ENCODE results near the gene ZNF692.

The ZNF692 gene

DNA sequence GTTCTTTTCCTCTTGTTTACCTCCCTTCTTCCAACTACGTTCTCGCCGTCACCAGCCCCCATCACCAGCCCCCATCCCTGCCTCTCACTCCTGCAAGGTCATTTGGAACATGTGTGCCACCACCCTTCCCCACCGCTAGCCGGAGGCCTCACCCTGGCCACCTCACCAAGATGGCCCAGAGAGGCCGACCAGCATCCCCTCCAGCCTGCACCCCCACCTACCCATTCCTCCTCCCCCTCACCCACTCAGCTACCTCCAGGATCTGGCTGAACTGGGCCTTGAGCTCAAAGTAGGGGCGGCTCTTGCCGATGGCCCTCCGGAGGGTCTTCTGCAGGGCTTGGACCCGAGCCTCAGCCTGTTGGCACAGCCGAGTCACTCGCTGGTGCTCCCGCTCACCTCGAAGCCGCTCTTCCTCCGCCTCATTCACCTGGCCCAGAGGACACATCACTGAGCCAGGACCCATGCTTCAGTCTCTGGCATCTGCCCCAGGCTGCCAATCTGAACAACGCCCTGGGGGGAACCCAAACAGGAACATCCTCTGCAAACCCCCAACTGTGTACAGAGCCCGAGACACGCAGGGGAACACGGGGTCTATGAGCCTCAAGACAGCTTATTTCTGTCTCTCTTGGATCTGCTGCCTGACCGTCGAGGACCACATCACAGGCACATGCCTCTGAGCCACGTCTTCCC lies 46.0 kb downstream of the ZNF692 start:
- no peaks in the 10 kb centered on the region for H3K79me1 ChIP-seq (ENCODE audit: low read length)
- H3K4ac ChIP-seq (ENCODE audit: low read depth, low read length): no peak overlapping the region
- no peak overlapping the region for H2BK15ac ChIP-seq (replicated peaks; ENCODE audit: low read depth)
- H4K5ac ChIP-seq (ENCODE audit: low read length): no peak overlapping the region
- no peak overlapping the region for H4K8ac ChIP-seq (ENCODE audit: low read depth, low read length)
- no peak overlapping the region for H3K18ac ChIP-seq (ENCODE audit: low read length)
- no peak overlapping the region for H3K4me2 ChIP-seq (ENCODE audit: low read length)
- no peak overlapping the region for H3K9ac ChIP-seq (ENCODE audit: low read length)
- H2BK120ac ChIP-seq (ENCODE audit: low read depth, low read length): no peak overlapping the region
- H2BK5ac ChIP-seq (ENCODE audit: low read length): no peak overlapping the region
- no peak overlapping the region for H3K56ac ChIP-seq (ENCODE audit: low read length)
- no peak overlapping the region for H3K23ac ChIP-seq (ENCODE audit: low read length)
- no peaks in the 10 kb centered on the region for H3K4me1 ChIP-seq (ENCODE audit: control insufficient read depth, low read depth, low read length)
- no peaks in the 10 kb centered on the region for H3K79me2 ChIP-seq (ENCODE audit: control insufficient read depth, insufficient read depth, low read length)
- H3K4me3 ChIP-seq (ENCODE audit: low read length): no peak overlapping the region
- no peak overlapping the region for H3K27ac ChIP-seq (ENCODE audit: low read depth, low read length)
- H2AK5ac ChIP-seq (ENCODE audit: low read length): no peak overlapping the region
- no peak for DNase-seq
- no peaks in the 10 kb centered on the region for H3K27me3 ChIP-seq (ENCODE audit: insufficient read depth, low read length, poor library complexity)
- H3K36me3 ChIP-seq (ENCODE audit: control insufficient read depth, insufficient read depth, low read length): peaks cover 11% of the 10 kb centered on the region
- WGBS (ENCODE audit: extremely low coverage, insufficient coverage, low lambda C conversion rate): no CpG with 5 or more reads among the region's 23 CpGs

DNA sequence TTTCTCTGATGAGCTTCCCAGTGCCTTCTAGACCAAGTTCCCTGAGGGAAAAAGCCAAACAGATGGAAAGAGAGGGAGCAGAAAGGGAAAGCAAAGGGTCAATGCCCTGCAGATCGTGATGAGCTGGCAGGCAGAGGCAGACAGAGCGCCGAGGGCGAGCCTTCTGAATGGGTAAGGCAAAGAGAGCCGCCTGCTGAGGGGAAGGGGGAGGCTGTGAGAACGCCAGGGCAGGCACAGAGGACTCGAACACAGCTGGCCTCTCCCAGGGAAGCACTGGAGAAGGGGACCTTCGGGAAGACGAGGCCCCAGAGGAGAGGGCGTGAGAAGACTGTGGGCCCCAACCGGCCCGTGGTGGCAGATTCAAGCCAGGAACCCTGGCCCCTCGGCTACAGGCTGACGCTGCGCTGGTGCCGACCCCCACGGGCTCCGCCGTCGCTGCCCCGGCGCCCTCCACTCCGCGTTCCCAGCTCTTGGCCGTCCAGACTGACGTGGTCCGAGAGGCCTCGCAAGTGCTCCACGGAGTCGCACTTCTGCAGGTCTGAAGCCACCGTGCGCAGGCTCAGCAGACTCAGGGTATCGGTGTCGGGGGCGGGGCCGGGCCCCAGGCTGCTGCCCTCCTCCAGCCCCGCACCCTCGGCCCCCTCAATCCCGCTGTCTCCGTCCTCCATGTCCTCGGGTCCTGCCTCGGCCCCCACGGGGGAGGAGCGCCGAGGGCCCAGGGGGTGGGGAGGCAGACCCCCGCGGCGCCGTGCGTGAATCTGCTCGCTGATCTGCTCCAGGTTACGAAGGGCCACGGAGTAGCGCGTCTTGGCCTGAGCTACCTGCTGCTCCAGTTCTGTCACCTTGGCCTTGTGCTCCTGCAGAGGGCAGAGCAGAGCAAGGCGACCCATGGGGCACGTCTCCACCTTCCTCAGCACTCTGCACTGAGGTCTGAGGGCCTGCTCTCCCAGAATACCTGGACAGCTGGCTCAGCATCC lies 47.1 kb downstream of the ZNF692 start:
- H3K4ac ChIP-seq (ENCODE audit: low read depth, low read length): no peak overlapping the region
- no peak overlapping the region for H3K4me3 ChIP-seq (ENCODE audit: low read length)
- no peak overlapping the region for H3K18ac ChIP-seq (ENCODE audit: low read length)
- WGBS (ENCODE audit: extremely low coverage, insufficient coverage, low lambda C conversion rate): no CpG with 5 or more reads among the region's 57 CpGs
- no peak overlapping the region for H2BK5ac ChIP-seq (ENCODE audit: low read length)
- H3K4me1 ChIP-seq (ENCODE audit: control insufficient read depth, low read depth, low read length): no peaks in the 10 kb centered on the region
- H3K79me2 ChIP-seq (ENCODE audit: control insufficient read depth, insufficient read depth, low read length): no peaks in the 10 kb centered on the region
- H3K4me2 ChIP-seq (ENCODE audit: low read length): no peak overlapping the region
- DNase-seq: peak; percentile 50
- no peak overlapping the region for H3K56ac ChIP-seq (ENCODE audit: low read length)
- H3K36me3 ChIP-seq (ENCODE audit: control insufficient read depth, insufficient read depth, low read length): peaks cover 11% of the 10 kb centered on the region
- H2BK120ac ChIP-seq (ENCODE audit: low read depth, low read length): no peak overlapping the region
- no peak overlapping the region for H2AK5ac ChIP-seq (ENCODE audit: low read length)
- H3K23ac ChIP-seq (ENCODE audit: low read length): no peak overlapping the region
- H3K27ac ChIP-seq (ENCODE audit: low read depth, low read length): no peak overlapping the region
- H3K9ac ChIP-seq (ENCODE audit: low read length): no peak overlapping the region
- no peak overlapping the region for H2BK15ac ChIP-seq (replicated peaks; ENCODE audit: low read depth)
- no peak overlapping the region for H4K8ac ChIP-seq (ENCODE audit: low read depth, low read length)
- no peaks in the 10 kb centered on the region for H3K79me1 ChIP-seq (ENCODE audit: low read length)
- no peak overlapping the region for H4K5ac ChIP-seq (ENCODE audit: low read length)
- H3K27me3 ChIP-seq (ENCODE audit: insufficient read depth, low read length, poor library complexity): no peaks in the 10 kb centered on the region

GRCh38 chr1:248810727-248811513 lies 48.0 kb downstream of the ZNF692 start:
- Histone ChIP-seq H3K4ac (ENCODE audit: low read depth, low read length) (no peak overlapping the region), H3K27me3 (ENCODE audit: insufficient read depth, low read length, poor library complexity) (no peaks in the 10 kb centered on the region), H3K18ac (ENCODE audit: low read length) (no peak overlapping the region), H3K4me1 (ENCODE audit: control insufficient read depth, low read depth, low read length) (no peaks in the 10 kb centered on the region), H3K27ac (ENCODE audit: low read depth, low read length) (no peak overlapping the region), H3K36me3 (ENCODE audit: control insufficient read depth, insufficient read depth, low read length) (peaks cover 11% of the 10 kb centered on the region), H3K4me2 (ENCODE audit: low read length) (no peak overlapping the region), H3K56ac (ENCODE audit: low read length) (no peak overlapping the region), H3K79me2 (ENCODE audit: control insufficient read depth, insufficient read depth, low read length) (no peaks in the 10 kb centered on the region), H3K4me3 (ENCODE audit: low read length) (no peak overlapping the region), H2BK5ac (ENCODE audit: low read length) (no peak overlapping the region), H2BK15ac (replicated peaks; ENCODE audit: low read depth) (no peak overlapping the region), H2BK120ac (ENCODE audit: low read depth, low read length) (no peak overlapping the region), H3K9ac (ENCODE audit: low read length) (no peak overlapping the region), H2AK5ac (ENCODE audit: low read length) (no peak overlapping the region), H3K23ac (ENCODE audit: low read length) (no peak overlapping the region), H3K79me1 (ENCODE audit: low read length) (no peaks in the 10 kb centered on the region), H4K8ac (ENCODE audit: low read depth, low read length) (no peak overlapping the region), H4K5ac (ENCODE audit: low read length) (no peak overlapping the region)
- no CpG with 5 or more reads among the region's 12 CpGs for WGBS (ENCODE audit: extremely low coverage, insufficient coverage, low lambda C conversion rate)
- DNase-seq: no peak

GRCh38 chr1:248810000-248810726 lies 48.7 kb downstream of the ZNF692 start:
- Histone ChIP-seq H3K56ac (ENCODE audit: low read length) (no peak overlapping the region), H2BK5ac (ENCODE audit: low read length) (no peak overlapping the region), H3K23ac (ENCODE audit: low read length) (no peak overlapping the region), H3K4ac (ENCODE audit: low read depth, low read length) (no peak overlapping the region), H2BK120ac (ENCODE audit: low read depth, low read length) (no peak overlapping the region), H3K4me1 (ENCODE audit: control insufficient read depth, low read depth, low read length) (no peaks in the 10 kb centered on the region), H4K8ac (ENCODE audit: low read depth, low read length) (no peak overlapping the region), H3K79me2 (ENCODE audit: control insufficient read depth, insufficient read depth, low read length) (no peaks in the 10 kb centered on the region), H3K4me2 (ENCODE audit: low read length) (no peak overlapping the region), H2BK15ac (replicated peaks; ENCODE audit: low read depth) (no peak overlapping the region), H3K79me1 (ENCODE audit: low read length) (no peaks in the 10 kb centered on the region), H3K9ac (ENCODE audit: low read length) (no peak overlapping the region), H3K27ac (ENCODE audit: low read depth, low read length) (no peak overlapping the region), H3K18ac (ENCODE audit: low read length) (no peak overlapping the region), H4K5ac (ENCODE audit: low read length) (no peak overlapping the region), H3K27me3 (ENCODE audit: insufficient read depth, low read length, poor library complexity) (no peaks in the 10 kb centered on the region), H3K36me3 (ENCODE audit: control insufficient read depth, insufficient read depth, low read length) (peaks cover 9% of the 10 kb centered on the region), H2AK5ac (ENCODE audit: low read length) (no peak overlapping the region), H3K4me3 (ENCODE audit: low read length) (no peak overlapping the region)
- no CpG with 5 or more reads among the region's 10 CpGs for WGBS (ENCODE audit: extremely low coverage, insufficient coverage, low lambda C conversion rate)
- DNase-seq: no peak

GRCh38 chr1:248808876-248809275 lies 50.0 kb downstream of the ZNF692 start:
- no peak overlapping the region for H2BK120ac ChIP-seq (ENCODE audit: low read depth, low read length)
- no peaks in the 10 kb centered on the region for H3K27me3 ChIP-seq (ENCODE audit: insufficient read depth, low read length, poor library complexity)
- no peak overlapping the region for H3K9ac ChIP-seq (ENCODE audit: low read length)
- H2BK15ac ChIP-seq (replicated peaks; ENCODE audit: low read depth): no peak overlapping the region
- no peak overlapping the region for H2BK5ac ChIP-seq (ENCODE audit: low read length)
- DNase-seq: no peak
- H3K4ac ChIP-seq (ENCODE audit: low read depth, low read length): no peak overlapping the region
- no peak overlapping the region for H3K4me2 ChIP-seq (ENCODE audit: low read length)
- no peak overlapping the region for H3K23ac ChIP-seq (ENCODE audit: low read length)
- WGBS (ENCODE audit: extremely low coverage, insufficient coverage, low lambda C conversion rate): no CpG with 5 or more reads among the region's 9 CpGs
- no peak overlapping the region for H3K56ac ChIP-seq (ENCODE audit: low read length)
- no peak overlapping the region for H2AK5ac ChIP-seq (ENCODE audit: low read length)
- H3K4me1 ChIP-seq (ENCODE audit: control insufficient read depth, low read depth, low read length): no peaks in the 10 kb centered on the region
- H3K27ac ChIP-seq (ENCODE audit: low read depth, low read length): no peak overlapping the region
- no peak overlapping the region for H4K8ac ChIP-seq (ENCODE audit: low read depth, low read length)
- H3K79me1 ChIP-seq (ENCODE audit: low read length): no peaks in the 10 kb centered on the region
- H3K4me3 ChIP-seq (ENCODE audit: low read length): no peak overlapping the region
- no peak overlapping the region for H3K18ac ChIP-seq (ENCODE audit: low read length)
- H3K79me2 ChIP-seq (ENCODE audit: control insufficient read depth, insufficient read depth, low read length): no peaks in the 10 kb centered on the region
- no peak overlapping the region for H4K5ac ChIP-seq (ENCODE audit: low read length)
- H3K36me3 ChIP-seq (ENCODE audit: control insufficient read depth, insufficient read depth, low read length): peaks cover 9% of the 10 kb centered on the region
